ENCODE data around the gene SYMPK.

The SYMPK gene

DNA sequence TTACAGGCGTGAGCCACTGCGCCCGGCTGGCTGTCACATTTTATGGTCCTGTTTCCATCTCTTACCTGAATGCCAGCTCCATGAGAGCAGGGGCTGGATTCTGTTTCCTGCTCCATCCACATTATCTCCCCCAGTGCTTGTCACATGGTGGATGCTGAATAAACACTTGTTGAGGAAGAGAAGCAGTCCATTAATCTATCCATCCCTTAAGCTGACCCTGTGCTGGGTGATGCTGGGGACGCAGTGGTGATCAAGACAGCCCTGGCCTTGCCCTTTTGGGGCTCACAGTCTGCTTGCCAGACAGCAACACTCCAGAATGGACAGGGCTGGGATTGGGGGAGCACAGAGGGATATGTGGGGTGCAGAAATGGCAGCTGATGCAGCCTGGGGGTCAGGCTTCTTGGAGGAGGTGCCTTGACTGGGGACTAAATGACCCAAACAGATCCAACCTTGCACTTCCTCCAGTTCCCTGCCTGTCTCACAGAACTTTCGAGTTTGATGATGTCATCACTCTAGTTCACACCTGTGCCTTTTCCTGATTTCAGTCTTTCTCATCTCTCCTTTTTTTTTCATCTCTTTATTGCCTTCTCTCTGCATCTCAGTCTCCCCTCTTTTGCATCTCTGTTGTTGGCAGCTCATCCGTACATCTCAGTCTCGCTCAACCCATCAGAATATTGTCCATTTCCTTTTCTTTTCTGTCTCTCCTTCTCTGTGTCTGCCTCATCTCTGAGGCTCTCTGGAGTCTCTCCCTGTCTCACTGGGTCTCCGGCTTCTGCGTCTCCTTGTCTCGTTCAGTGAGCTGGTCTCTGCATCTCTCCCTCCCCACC, 18.3 kb upstream of the SYMPK start:
- TF ChIP-seq, protein P1, sequence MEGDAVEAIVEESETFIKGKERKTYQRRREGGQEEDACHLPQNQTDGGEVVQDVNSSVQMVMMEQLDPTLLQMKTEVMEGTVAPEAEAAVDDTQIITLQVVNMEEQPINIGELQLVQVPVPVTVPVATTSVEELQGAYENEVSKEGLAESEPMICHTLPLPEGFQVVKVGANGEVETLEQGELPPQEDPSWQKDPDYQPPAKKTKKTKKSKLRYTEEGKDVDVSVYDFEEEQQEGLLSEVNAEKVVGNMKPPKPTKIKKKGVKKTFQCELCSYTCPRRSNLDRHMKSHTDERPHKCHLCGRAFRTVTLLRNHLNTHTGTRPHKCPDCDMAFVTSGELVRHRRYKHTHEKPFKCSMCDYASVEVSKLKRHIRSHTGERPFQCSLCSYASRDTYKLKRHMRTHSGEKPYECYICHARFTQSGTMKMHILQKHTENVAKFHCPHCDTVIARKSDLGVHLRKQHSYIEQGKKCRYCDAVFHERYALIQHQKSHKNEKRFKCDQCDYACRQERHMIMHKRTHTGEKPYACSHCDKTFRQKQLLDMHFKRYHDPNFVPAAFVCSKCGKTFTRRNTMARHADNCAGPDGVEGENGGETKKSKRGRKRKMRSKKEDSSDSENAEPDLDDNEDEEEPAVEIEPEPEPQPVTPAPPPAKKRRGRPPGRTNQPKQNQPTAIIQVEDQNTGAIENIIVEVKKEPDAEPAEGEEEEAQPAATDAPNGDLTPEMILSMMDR (IDR thresholded peaks at IDR 0.05; ENCODE audit: low read depth, low read length), result no peak
- DNase-seq (ENCODE audit: low read depth in 2 of 2), result no peak
- H3K4me3 ChIP-seq (replicated peaks in 1 of 2; ENCODE audit: low read depth in 2 of 2, low read length in 2 of 2), result no peak overlapping the region

DNA sequence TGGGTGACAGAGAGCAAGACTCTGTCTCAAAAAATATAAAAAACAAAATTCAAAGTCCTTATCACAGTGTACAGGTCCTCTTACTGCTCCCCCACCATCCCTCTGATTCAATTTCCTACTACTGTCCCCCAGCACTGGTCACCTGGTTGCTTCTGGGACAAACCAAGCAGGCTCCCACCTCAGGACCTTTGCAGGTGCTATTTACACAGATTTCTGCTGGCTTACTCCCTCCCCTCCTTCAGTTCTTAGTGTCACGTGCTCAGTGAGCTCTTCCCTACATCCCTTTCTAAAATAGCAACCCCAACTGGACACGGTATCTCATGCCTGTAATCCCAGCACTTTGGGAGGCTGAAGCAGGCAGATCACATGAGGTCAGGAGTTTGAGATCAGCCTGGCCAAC, 17.0 kb upstream of the SYMPK start:
- no peak overlapping the region for H3K4me3 ChIP-seq (replicated peaks in 1 of 2; ENCODE audit: low read depth in 2 of 2, low read length in 2 of 2)
- DNase-seq (ENCODE audit: low read depth in 2 of 2), result no peak
- TF ChIP-seq, protein P1 (IDR thresholded peaks at IDR 0.05; ENCODE audit: low read depth, low read length), result no peak

DNA sequence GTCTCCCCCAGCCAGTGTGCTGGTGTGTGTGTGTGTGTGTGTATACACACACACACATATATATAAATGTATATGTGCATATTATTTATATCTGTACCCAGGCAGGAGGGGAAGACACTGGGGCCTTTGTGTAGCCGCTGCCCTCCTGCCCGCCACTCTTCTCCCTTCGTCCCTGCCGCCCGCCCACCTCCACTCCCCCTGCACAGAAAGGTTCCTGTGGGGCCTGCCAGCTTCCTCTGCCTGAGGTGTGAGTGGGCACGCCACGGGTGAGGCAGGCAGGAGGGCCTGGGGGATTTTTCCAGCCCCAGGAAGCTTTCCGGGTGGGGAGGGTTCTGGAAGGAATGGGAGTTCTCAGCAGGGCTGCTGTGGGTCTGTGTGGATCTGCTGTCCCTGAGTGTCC, 16.1 kb upstream of the SYMPK start:
- no peak for DNase-seq (ENCODE audit: low read depth in 2 of 2)
- TF ChIP-seq, protein P1 (IDR thresholded peaks at IDR 0.05; ENCODE audit: low read depth, low read length), result no peak
- no peak overlapping the region for H3K4me3 ChIP-seq (replicated peaks in 1 of 2; ENCODE audit: low read depth in 2 of 2, low read length in 2 of 2)

DNA sequence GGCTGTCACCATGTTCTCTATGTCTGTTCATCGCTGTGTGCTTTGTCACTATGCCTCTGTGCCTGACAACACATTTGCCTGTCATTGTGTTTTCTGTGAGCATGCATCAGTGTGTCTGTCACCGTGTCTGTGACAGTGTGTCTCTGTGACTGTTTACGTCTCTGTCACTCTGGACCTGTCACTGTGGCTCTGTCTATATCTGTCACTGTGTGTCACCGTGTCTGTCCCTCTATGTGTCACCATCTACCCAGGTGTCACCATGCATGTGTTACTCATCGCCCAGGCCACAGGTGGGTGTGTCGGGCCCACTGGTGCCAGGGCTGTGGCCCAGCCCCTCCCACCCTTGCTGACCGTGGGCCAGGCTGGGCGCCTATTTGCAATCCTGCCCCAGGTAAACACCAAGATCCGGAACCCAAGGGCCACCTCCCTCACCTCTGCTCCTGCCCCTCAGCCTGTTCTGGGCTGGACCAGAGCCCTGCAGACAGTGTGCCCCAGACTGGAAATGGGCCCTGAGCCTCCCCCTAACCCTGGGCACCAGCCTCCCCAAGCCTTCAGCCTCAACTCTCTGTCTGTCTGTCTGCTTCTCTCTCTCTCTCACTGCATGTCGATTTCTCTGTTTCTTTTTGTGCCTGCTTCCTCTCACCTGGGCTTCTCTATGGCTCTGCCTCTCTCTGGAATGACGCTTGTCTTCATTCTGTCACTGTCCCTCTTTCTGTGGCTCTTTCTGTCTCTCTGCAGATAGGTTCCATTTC, 15.3 kb upstream of the SYMPK start:
- no peak overlapping the region for H3K4me3 ChIP-seq (replicated peaks in 1 of 2; ENCODE audit: low read depth in 2 of 2, low read length in 2 of 2)
- no peak for DNase-seq (ENCODE audit: low read depth in 2 of 2)
- TF ChIP-seq, protein P1 (IDR thresholded peaks at IDR 0.05; ENCODE audit: low read depth, low read length), result no peak

DNA sequence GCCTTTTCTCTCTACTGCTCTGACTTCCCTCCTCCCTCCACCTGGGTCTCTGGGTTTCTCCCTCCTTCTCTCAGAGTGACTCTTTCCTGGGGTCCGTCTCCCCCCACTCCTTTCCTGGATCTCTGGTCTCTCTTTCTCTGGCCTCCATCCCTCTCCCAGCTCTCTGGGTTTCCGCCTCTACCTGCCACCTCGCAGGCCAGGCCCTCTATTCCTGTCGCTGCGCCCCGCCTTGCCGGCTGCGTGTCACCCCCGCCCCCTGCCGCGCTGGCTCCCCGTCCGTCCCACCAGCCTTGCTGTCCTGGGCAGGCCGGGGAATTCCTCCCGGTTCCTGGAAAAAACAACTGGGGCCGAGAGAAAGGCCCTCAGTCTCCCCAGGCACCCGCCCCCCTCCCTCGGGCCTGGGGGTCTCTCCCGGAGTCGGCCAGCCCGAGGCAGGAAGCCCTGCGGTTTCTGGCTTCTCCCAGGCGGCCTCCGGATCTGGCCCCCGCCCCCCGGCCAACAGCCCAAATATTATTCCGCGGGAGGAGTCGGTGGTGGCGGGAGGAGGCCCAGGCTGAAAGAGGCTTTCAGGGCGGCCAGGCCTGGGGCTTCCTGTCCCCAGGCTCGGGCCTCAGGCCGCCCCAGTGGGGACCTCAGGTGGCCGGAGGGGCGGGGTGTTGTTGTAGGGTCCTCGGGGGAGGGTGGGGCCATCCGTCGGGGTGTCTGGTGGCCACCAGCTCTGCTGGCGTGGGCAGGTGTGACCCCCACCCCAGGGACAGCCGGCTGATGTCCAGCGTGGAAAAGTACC, 13.7 kb upstream of the SYMPK start:
- DNase-seq (ENCODE audit: low read depth in 2 of 2), result peak; percentile 33 to 78
- peak overlapping the region in 1 of 2 donors; percentile 19 for H3K4me3 ChIP-seq (replicated peaks in 1 of 2; ENCODE audit: low read depth in 2 of 2, low read length in 2 of 2)
- TF ChIP-seq, protein P1 (IDR thresholded peaks at IDR 0.05; ENCODE audit: low read depth, low read length), result no peak

DNA sequence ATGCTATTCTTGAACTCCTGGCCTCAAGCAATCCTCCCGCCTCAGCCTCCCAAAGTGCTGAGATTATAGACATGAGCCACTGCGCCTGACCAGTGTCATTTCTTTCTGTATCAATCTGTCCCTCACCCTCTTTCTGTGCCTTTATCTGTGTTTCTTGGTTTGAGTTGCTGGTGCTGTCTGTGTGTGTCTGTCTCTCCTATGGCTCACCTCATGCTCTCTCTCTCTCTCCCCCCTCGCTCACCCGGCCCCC, 13.1 kb upstream of the SYMPK start:
- TF ChIP-seq, protein P1 (IDR thresholded peaks at IDR 0.05; ENCODE audit: low read depth, low read length), result no peak
- no peak for DNase-seq (ENCODE audit: low read depth in 2 of 2)
- H3K4me3 ChIP-seq (replicated peaks in 1 of 2; ENCODE audit: low read depth in 2 of 2, low read length in 2 of 2), result no peak overlapping the region

Data from cardiac fibroblast (primary cell).